Activated naive CD4-positive, alpha-beta T cell treated with anti-CD3 and anti-CD28 coated beads for 36 hours (primary cell): ENCODE measurements around the gene HDAC5. TPM values are rescaled to one million over a fixed set of nuclear protein-coding genes. Genes with fewer than 3 reads are reported as not detected.
A peak's percentile ranks its signal among the peaks of the same experiment; 100 is the strongest.
"Not testable (repeated sequence)": the region's sequence is repeated elsewhere in the genome, so short reads cannot be mapped to it uniquely, and the experiment has no call there.

ENCODE experiments used
- CTCF ChIA-PET: fragments of 350-600 bp; sonication (Branson Sonifier 250); formaldehyde crosslinking; loops from one replicate; lab custom pipeline; 2021; ENCODE audit warnings: antibody characterized with exemption; lab: Charles Lee
- DNase-seq: peaks from one replicate; pipeline ENCODE4 v3.0.0-alpha.2; 2020
- H3K27ac Mint-ChIP-seq: one replicate; pipeline ENCODE4 v1.8.0; 2021; ENCODE audit warnings: mild to moderate bottlenecking, mixed read lengths
- H3K27me3 Mint-ChIP-seq: one replicate; pipeline ENCODE4 v1.8.0; 2021; ENCODE audit warnings: low read depth, mixed read lengths
- H3K36me3 Mint-ChIP-seq: one replicate; pipeline ENCODE4 v1.8.0; 2021; ENCODE audit warnings: low read depth, mixed read lengths
- H3K4me1 Mint-ChIP-seq: one replicate; pipeline ENCODE4 v1.8.0; 2021; ENCODE audit warnings: low read depth, mixed read lengths
- H3K4me3 Mint-ChIP-seq: one replicate; pipeline ENCODE4 v1.8.0; 2021; ENCODE audit warnings: mild to moderate bottlenecking, moderate library complexity, mixed read lengths
- H3K9me3 Mint-ChIP-seq: one replicate; pipeline ENCODE4 v1.8.0; 2021; ENCODE audit warnings: mixed read lengths
- intact Hi-C: fragments of 100-400 bp; cut with micrococcal nuclease; formaldehyde crosslinking; loops from one replicate; pipeline ENCODE4 v1.15.1; 2023
- total RNA-seq, 2 experiments: library from RNA; stranded (reverse); gene quantifications; one replicate each; pipeline ENCODE4 v1.2.3, GENCODE V29; 2021

Gene HDAC5
- total RNA-seq, 2 experiments from 2014 or later: 17.9 to 18.9 TPM

DNA sequence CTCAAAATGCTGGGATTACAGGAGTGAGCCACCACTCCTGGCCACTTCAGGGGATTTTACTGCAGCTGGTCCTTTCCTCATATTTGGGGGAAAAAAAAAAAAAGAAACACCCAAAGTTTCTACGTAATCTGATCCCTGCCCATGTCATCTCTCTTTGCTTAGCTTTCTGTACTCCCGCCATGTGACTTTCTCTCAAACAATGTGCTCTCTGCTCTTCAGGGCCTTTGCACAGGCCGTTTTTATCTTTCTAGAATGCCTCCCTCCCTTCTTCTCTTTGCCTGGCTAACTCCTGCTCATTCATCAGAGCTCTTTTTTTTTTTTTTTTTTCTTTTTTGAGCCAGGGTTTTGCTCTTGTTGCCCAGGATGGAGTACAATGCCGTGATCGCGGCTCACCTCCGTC is 4.9 kb upstream of the HDAC5 start:
- H3K36me3 Mint-ChIP-seq: no peaks in the 10 kb centered on the region
- no peaks in the 10 kb centered on the region for H3K9me3 Mint-ChIP-seq
- H3K4me3 Mint-ChIP-seq: no peak overlapping the region
- intact Hi-C loops: no loop called here
- no peak overlapping the region for H3K27ac Mint-ChIP-seq
- H3K4me1 Mint-ChIP-seq: peaks cover 15% of the 10 kb centered on the region
- DNase-seq: no peak
- H3K27me3 Mint-ChIP-seq: no peaks in the 10 kb centered on the region
- CTCF ChIA-PET: no interaction called here

DNA sequence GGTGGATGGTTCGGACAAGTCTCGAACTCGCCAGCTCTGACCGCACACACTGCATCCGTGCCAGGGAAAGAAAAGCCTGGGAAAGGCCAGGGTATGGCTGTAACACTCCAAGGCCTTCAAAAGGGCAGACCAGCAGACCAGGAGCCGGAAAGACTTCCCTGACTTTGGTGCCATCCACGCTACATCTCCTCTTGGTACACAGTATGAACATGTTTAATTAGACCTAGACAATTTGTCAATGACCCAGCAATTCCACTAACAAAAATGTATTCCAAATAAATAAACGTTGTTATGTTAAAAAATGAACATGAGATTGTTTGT is 637 bp upstream of the HDAC5 start:
- peak overlapping the region; percentile 97 for H3K27ac Mint-ChIP-seq
- intact Hi-C loops: loop anchor here (1.0 to 5.0 kb wide), 3 partner anchors 14 to 228 kb away; no protein-coding TSS in a partner anchor
- CTCF ChIA-PET: interaction anchor here (1.2 to 1.3 kb wide), 5 partner anchors 14 to 58 kb away, joined by 3 to 4 read pairs (median 4); no protein-coding TSS in a partner anchor
- H3K27me3 Mint-ChIP-seq: no peaks in the 10 kb centered on the region
- no peaks in the 10 kb centered on the region for H3K9me3 Mint-ChIP-seq
- peaks cover 30% of the 10 kb centered on the region for H3K4me1 Mint-ChIP-seq
- H3K36me3 Mint-ChIP-seq: no peaks in the 10 kb centered on the region
- peak overlapping the region; percentile 96 for H3K4me3 Mint-ChIP-seq
- DNase-seq: no peak

DNA sequence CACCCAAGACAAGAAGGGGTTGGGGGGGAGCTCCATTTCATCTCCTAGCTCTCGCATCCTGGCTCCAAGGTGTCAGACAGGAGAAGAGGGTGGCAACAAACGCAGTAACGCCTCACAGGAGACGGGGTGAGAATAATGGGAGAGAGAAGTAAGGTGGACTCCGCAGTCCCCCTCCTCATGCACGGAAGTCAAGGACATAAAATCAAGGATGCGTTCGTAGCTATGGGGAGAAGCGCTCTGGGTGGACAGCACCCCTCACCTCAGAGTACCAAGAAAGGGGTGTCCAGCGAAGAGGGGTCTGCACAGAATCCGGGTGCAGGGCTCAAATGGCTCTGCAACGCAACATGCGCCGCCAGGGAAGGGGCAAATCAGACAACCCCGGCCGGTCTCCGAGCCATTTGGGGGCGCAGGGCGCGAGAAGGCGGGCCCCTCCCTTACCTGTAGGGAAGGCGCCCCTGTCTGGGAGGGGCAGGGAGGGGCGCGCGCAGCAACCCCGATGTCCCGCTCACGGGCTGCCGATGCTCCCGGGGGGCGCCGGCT is 555 bp downstream of the HDAC5 start:
- no peak for DNase-seq
- H3K4me1 Mint-ChIP-seq: peaks cover 32% of the 10 kb centered on the region
- no peaks in the 10 kb centered on the region for H3K27me3 Mint-ChIP-seq
- intact Hi-C loops: loop anchor here (1.0 to 5.0 kb wide), 5 partner anchors 18 to 229 kb away; partner anchors contain the start of genes G6PC3, HROB and TMUB2
- no peaks in the 10 kb centered on the region for H3K36me3 Mint-ChIP-seq
- H3K4me3 Mint-ChIP-seq: peak overlapping the region; percentile 96
- CTCF ChIA-PET: interaction anchor here (0.5 to 1.3 kb wide), 11 partner anchors 15 to 129 kb away, joined by 3 to 5 read pairs (median 4); partner anchors contain the start of gene TMEM101
- peak overlapping the region; percentile 61 for H3K27ac Mint-ChIP-seq
- H3K9me3 Mint-ChIP-seq: no peaks in the 10 kb centered on the region

DNA sequence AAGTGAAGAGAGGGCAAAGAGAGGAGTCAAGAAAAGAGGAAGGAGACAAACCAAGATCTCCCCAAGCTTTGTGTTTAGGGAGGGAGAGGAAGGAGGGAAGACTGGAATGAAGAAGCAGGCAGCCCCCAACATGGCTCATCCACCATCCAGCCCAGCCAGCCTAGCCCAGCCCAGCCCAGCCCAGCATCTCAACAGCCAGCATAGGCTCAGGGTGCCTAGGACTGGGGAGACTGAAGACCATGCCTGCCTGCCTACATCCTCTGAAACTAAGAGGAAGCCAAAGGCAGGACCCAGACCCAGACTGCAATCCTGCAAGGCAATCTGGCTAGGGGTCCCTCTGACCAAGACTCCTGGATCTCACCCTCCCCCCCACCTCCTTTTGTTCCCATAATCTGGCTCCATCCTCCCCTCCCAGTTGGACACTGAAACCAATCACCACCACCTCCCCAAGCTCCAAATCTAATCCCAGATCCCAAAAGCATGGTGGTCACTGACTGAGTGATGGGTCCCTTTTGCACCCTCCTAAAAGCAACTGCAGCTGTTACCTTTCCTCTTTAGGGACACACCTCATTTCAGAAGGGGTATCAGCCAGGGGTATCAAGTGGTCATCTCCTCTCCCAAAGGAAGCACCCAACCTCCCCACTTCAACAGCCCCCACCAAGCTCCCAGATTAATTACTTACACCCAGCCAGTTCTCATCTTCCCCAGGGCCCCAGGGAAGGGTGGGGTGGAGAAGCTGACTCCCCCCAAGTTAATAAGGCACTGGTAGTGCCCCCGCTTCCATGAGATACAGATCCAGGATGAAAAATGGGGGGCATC is 1.2 kb downstream of the HDAC5 start:
- Mint-ChIP-seq H3K27me3 (no peaks in the 10 kb centered on the region), H3K9me3 (no peaks in the 10 kb centered on the region), H3K36me3 (no peaks in the 10 kb centered on the region), H3K27ac (no peak overlapping the region), H3K4me1 (peaks cover 32% of the 10 kb centered on the region), H3K4me3 (peak overlapping the region; percentile 96)
- no peak for DNase-seq
- CTCF ChIA-PET: interaction anchor here (1.3 to 1.7 kb wide), 3 partner anchors 11 to 62 kb away, joined by 3 to 8 read pairs (median 4); no protein-coding TSS in a partner anchor
- intact Hi-C loops: loop anchor here (2.0 to 5.0 kb wide), 3 partner anchors 65 to 230 kb away; partner anchors contain the start of gene TMUB2

DNA sequence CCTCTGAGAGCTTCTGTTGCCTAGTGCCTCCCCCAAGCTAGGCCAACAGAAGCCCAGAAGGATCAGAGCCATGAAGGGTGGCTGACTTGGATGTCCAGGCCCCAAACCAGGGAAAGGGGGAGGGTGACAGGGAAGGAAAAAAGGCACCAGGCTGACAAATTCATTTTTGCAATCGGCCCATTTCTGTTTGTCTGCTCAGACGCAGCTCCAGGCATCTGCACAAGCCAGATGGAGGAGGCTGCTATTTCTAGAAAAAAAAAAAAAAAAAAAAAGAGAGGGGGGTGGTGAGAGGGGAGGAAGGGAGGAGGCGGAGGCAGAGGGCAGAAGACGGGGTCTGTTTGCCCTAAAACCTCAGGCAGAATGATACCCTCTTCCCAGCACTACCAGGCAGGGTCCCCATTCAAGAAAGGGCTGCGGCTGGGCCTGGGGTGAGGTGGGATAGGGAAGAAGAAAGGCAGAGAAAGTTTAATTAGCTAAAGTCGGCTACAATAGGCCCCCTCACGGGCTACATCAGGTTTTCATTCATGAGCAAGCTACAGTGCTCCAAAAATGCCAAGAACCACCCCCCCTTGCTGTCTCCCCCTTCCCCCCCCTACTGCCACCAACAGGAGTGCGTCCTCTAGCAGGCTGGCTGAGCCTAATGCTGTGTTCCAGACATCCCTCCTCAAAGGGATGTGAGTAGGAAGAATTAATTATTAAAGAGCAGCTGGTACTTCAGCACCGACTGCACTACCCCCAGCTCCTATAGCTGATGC is 2.4 kb downstream of the HDAC5 start:
- Mint-ChIP-seq H3K36me3 (no peaks in the 10 kb centered on the region), H3K27ac (no peak overlapping the region), H3K4me3 (no peak overlapping the region), H3K4me1 (peaks cover 32% of the 10 kb centered on the region), H3K9me3 (no peaks in the 10 kb centered on the region), H3K27me3 (no peaks in the 10 kb centered on the region)
- CTCF ChIA-PET: interaction anchor here (0.5 to 1.7 kb wide), 2 partner anchors 10 to 56 kb away, joined by 3 to 8 read pairs; no protein-coding TSS in a partner anchor
- DNase-seq: no peak
- intact Hi-C loops: loop anchor here (5.0 kb wide), 2 partner anchors 114 to 231 kb away; no protein-coding TSS in a partner anchor

DNA sequence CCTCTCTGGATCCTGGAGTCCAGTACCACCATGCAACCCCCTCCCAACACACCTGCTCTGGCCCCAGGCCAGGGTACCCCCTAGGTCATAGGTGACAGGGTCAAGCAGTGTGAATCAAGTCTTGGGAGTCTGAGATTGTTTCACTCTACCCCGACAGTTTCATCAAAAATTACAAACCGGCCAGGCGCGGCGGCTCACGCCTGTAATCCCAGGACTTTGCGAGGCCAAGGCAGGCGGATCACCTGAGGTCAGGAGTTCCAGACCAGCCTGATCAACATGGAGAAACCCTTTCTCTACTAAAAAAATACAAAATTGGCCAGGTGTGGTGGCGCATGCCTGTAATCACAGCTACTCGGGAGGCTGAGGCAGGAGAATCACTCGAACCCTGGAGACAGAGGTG is 3.2 kb downstream of the HDAC5 start:
- H3K36me3 Mint-ChIP-seq, H3K4me3 Mint-ChIP-seq, H3K27me3 Mint-ChIP-seq, H3K9me3 Mint-ChIP-seq, DNase-seq, CTCF ChIA-PET, H3K27ac Mint-ChIP-seq: not testable (repeated sequence)
- intact Hi-C loops: loop anchor here (5.0 kb wide), 2 partner anchors 113 to 232 kb away; no protein-coding TSS in a partner anchor
- H3K4me1 Mint-ChIP-seq: peaks cover 32% of the 10 kb centered on the region

DNA sequence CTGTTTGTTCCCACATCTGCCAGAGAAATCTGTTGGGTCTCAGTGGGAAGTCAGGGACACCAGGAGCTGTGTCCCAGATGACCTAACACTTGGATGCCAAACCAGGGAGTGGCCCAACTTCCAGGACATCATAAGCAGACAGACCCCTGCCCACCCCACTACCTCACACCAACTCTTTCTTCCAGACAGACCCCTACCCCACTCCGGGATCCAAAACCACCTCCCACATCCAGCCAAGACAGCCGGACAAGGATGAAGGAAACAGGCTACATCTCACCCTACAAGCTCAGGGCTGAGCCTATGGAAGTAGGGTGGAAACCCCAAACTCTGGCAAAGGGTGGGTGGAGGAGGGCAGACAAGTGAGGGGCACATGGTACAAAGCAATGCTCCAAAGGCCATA is 3.6 kb downstream of the HDAC5 start:
- Mint-ChIP-seq H3K4me1 (peaks cover 32% of the 10 kb centered on the region), H3K36me3 (no peaks in the 10 kb centered on the region), H3K27ac (no peak overlapping the region), H3K4me3 (no peak overlapping the region), H3K27me3 (no peaks in the 10 kb centered on the region), H3K9me3 (no peaks in the 10 kb centered on the region)
- intact Hi-C loops: loop anchor here (5.0 kb wide), 2 partner anchors 112 to 233 kb away; no protein-coding TSS in a partner anchor
- no peak for DNase-seq
- CTCF ChIA-PET: no interaction called here

DNA sequence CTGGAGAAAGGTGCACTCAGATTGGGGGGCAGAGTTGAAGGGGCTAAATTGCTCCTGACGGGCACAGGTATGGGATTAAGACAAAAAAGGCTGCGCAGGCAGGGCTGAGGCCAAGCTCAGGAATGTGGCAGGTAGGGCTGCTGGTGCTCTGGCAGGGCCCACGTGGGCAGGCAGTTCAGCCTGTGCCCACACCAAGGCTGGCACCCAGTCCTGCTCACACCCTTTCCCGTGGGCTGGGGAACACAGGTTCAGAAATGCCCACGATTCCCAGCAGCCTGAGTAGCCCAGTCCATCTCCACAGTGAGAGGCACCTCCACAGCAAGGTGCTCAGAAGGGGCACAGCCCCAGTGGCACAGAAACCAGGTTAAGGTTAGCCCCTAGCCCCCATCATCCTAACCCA is 4.4 kb downstream of the HDAC5 start:
- Mint-ChIP-seq H3K36me3 (no peaks in the 10 kb centered on the region), H3K27ac (no peak overlapping the region), H3K27me3 (no peaks in the 10 kb centered on the region), H3K4me1 (peaks cover 29% of the 10 kb centered on the region), H3K9me3 (no peaks in the 10 kb centered on the region), H3K4me3 (no peak overlapping the region)
- CTCF ChIA-PET: no interaction called here
- intact Hi-C loops: no loop called here
- DNase-seq: no peak

DNA sequence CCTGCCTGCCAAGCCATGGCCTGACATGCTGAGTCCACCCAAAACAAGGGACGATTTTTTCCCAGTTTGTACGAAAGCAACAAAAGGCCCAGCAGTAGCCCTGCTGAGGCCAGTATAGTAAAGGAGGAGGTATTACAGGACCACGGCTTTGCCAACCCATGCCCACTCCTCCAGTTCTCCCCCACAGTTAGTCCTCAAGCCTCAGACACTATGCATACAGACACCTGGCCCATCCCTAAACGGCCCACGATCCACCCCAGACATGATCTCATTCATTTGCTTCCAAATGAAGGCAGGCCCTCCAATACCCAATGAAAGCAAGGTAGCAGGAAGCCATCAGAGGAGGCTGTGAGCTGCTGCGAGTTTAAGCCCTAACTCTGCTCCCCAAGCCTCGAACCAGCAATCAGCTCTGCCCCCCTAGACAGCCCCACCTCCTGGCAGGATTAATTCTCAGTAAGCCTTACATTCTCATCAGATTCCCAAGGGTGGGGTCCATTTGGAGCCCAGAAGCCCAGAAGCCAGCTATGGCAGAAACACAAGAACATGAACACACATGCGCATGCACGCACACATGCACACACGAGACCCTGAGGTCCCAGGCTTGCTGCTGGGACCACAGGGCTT is 4.9 kb downstream of the HDAC5 start:
- intact Hi-C loops: no loop called here
- DNase-seq: no peak
- CTCF ChIA-PET: no interaction called here
- Mint-ChIP-seq H3K9me3 (no peaks in the 10 kb centered on the region), H3K4me1 (peaks cover 29% of the 10 kb centered on the region), H3K27ac (no peak overlapping the region), H3K27me3 (no peaks in the 10 kb centered on the region), H3K36me3 (peaks cover 1% of the 10 kb centered on the region), H3K4me3 (no peak overlapping the region)

DNA sequence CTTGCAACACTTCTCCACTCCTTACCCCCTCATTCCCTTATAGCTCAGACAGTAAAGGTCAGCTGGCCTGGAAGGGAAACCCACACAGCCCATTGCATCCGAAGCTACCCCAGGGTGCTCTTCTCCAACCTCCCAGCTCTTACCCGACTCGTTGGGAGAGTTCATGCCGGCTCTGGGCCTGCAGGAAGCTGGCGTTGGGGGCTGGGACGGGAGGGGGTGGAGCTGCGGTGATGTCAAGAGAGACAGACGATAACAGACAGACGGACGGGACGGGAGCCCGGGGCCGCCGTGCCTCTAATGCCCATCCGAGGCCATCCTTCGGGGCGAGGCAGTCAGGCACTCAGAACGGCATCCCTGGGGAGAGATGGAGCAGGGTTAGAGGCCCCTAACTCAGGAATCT is 6.1 kb downstream of the HDAC5 start:
- H3K27ac Mint-ChIP-seq: no peak overlapping the region
- no peaks in the 10 kb centered on the region for H3K27me3 Mint-ChIP-seq
- H3K4me1 Mint-ChIP-seq: peaks cover 29% of the 10 kb centered on the region
- DNase-seq: no peak
- no peaks in the 10 kb centered on the region for H3K9me3 Mint-ChIP-seq
- intact Hi-C loops: no loop called here
- no peak overlapping the region for H3K4me3 Mint-ChIP-seq
- H3K36me3 Mint-ChIP-seq: peaks cover 3% of the 10 kb centered on the region
- CTCF ChIA-PET: interaction anchor here (0.6 to 1.7 kb wide), 4 partner anchors 42 to 350 kb away, joined by 3 to 5 read pairs (median 4); partner anchors contain the start of gene G6PC3

DNA sequence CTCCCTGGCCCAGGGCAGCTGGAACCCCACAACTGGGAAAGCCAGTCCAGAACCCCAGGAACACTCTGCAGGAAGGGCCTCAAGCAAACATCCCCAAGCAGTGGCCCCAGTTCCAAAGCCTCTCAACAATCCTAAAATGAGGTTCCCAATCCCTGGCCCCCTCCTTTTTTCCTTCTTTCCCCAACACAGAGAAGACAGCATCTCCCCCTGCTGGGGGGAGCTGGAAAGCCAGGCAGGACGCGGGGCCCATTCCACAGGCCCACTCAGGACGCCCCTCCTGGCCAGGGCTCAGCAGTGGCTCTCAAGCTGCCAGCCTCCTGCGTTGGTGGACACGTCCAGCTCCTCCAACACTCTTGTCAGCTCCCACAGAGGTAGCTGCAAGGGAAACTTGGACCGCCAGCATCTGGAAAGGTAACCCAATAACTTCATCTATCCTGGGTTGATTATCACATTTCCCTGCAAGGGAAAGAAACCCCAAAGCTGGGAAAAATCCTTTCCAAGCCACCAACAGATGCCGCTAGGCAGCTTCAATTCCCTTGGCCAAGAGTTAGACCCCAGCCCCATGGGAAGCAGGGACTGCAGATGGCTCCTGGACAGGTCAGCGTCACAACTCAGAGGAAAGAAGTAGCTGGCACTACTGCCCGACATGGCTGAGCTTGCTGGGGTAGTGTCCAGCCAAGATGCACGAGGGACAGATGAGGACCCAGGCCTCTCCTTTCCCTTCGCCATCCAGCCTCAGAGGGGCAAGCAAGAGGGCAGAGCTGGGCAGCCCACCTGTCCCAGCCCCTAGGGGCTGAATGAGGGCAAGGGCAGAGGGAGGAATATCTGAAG is 7.6 kb downstream of the HDAC5 start:
- Mint-ChIP-seq H3K36me3 (peaks cover 3% of the 10 kb centered on the region), H3K27me3 (no peaks in the 10 kb centered on the region), H3K4me3 (no peak overlapping the region), H3K27ac (no peak overlapping the region), H3K4me1 (peaks cover 35% of the 10 kb centered on the region), H3K9me3 (no peaks in the 10 kb centered on the region)
- CTCF ChIA-PET: interaction anchor here (0.6 to 2.0 kb wide), 18 partner anchors 9 to 349 kb away, joined by 3 to 10 read pairs (median 4); no protein-coding TSS in a partner anchor
- DNase-seq: peak; percentile 32
- intact Hi-C loops: no loop called here
